ENCODE results near the gene BMPR1B. TPM values are rescaled to one million over a fixed set of nuclear protein-coding genes. Genes with fewer than 3 reads are reported as not detected.

BMPR1B gene
- total RNA-seq (1.7 TPM), polyA plus RNA-seq (0.13 TPM)

- no peak within 1 kb of the TSS for H3K27ac ChIP-seq (ENCODE audit: low read depth)
- DNase-seq (ENCODE audit: extremely low spot score) = peak; percentile 13
- 3% methylated on average over 76 of the region's 77 CpGs for WGBS
These were observed at the start of gene BMPR1B for GRCh38 chr4:94757192-94758140. BMPR1B (plus strand) TSS chr4:94757955; CDS start chr4:95104425, 346,470 bp downstream.

GRCh38 chr4:94711635-94712034 lies 46.1 kb upstream of the BMPR1B start:
- WGBS = 86% methylated on average over 5 of the region's 5 CpGs
- H3K27ac ChIP-seq (ENCODE audit: low read depth) = no peak overlapping the region
- no peak for DNase-seq (ENCODE audit: extremely low spot score)

More at GRCh38 chr4:94757192-94758140, at the start of gene BMPR1B:
- Histone ChIP-seq H3K4me3 (ENCODE audit: low read depth, low read length) (peak within 1 kb of the TSS; percentile 56), H3K4me1 (ENCODE audit: insufficient read depth) (peaks cover 2% of the 10 kb centered on the region), H3K36me3 (ENCODE audit: insufficient read depth) (no peaks in the 10 kb centered on the region)

GRCh38 chr4:94714365-94715160 lies 43.2 kb upstream of the BMPR1B start:
- H3K36me3 ChIP-seq (ENCODE audit: insufficient read depth) = no peaks in the 10 kb centered on the region
- WGBS = 74% methylated on average over 5 of the region's 5 CpGs
- no peak overlapping the region for H3K27ac ChIP-seq (ENCODE audit: low read depth)
- H3K4me3 ChIP-seq (ENCODE audit: low read depth, low read length) = no peak overlapping the region
- no peaks in the 10 kb centered on the region for H3K4me1 ChIP-seq (ENCODE audit: insufficient read depth)
- DNase-seq (ENCODE audit: extremely low spot score) = no peak

More at GRCh38 chr4:94711635-94712034, 46.1 kb upstream of the BMPR1B start:
- Histone ChIP-seq H3K4me3 (ENCODE audit: low read depth, low read length) (no peak overlapping the region), H3K4me1 (ENCODE audit: insufficient read depth) (no peaks in the 10 kb centered on the region), H3K36me3 (ENCODE audit: insufficient read depth) (no peaks in the 10 kb centered on the region)

- 71% methylated on average over 6 of the region's 6 CpGs for WGBS
- Histone ChIP-seq H3K36me3 (ENCODE audit: insufficient read depth) (no peaks in the 10 kb centered on the region), H3K27ac (ENCODE audit: low read depth) (no peak overlapping the region), H3K4me1 (ENCODE audit: insufficient read depth) (no peaks in the 10 kb centered on the region), H3K4me3 (ENCODE audit: low read depth, low read length) (no peak overlapping the region)
- no peak for DNase-seq (ENCODE audit: extremely low spot score)
These were observed 42.0 kb upstream of the BMPR1B start for GRCh38 chr4:94715726-94716125.

- H3K36me3 ChIP-seq (ENCODE audit: insufficient read depth) = no peaks in the 10 kb centered on the region
- no peaks in the 10 kb centered on the region for H3K4me1 ChIP-seq (ENCODE audit: insufficient read depth)
- no peak overlapping the region for H3K4me3 ChIP-seq (ENCODE audit: low read depth, low read length)
- no peak overlapping the region for H3K27ac ChIP-seq (ENCODE audit: low read depth)
- no peak for DNase-seq (ENCODE audit: extremely low spot score)
- 84% methylated on average over 2 of the region's 2 CpGs for WGBS
These were observed 36.4 kb upstream of the BMPR1B start for GRCh38 chr4:94721310-94721709.

- 83% methylated on average over 2 of the region's 2 CpGs for WGBS
- H3K27ac ChIP-seq (ENCODE audit: low read depth) = no peak overlapping the region
- no peaks in the 10 kb centered on the region for H3K36me3 ChIP-seq (ENCODE audit: insufficient read depth)
- no peaks in the 10 kb centered on the region for H3K4me1 ChIP-seq (ENCODE audit: insufficient read depth)
- no peak for DNase-seq (ENCODE audit: extremely low spot score)
- no peak overlapping the region for H3K4me3 ChIP-seq (ENCODE audit: low read depth, low read length)
These were observed 35.5 kb upstream of the BMPR1B start for GRCh38 chr4:94722270-94722669.

- no peak overlapping the region for H3K27ac ChIP-seq (ENCODE audit: low read depth)
- no peak for DNase-seq (ENCODE audit: extremely low spot score)
- H3K4me1 ChIP-seq (ENCODE audit: insufficient read depth) = no peaks in the 10 kb centered on the region
- no peaks in the 10 kb centered on the region for H3K36me3 ChIP-seq (ENCODE audit: insufficient read depth)
- 52% methylated on average over 2 of the region's 2 CpGs for WGBS
- H3K4me3 ChIP-seq (ENCODE audit: low read depth, low read length) = no peak overlapping the region
These were observed 35.0 kb upstream of the BMPR1B start for GRCh38 chr4:94722748-94723147.

GRCh38 chr4:94724016-94724790 lies 33.6 kb upstream of the BMPR1B start:
- WGBS = 81% methylated on average over 3 of the region's 3 CpGs
- Histone ChIP-seq H3K36me3 (ENCODE audit: insufficient read depth) (no peaks in the 10 kb centered on the region), H3K27ac (ENCODE audit: low read depth) (no peak overlapping the region), H3K4me3 (ENCODE audit: low read depth, low read length) (no peak overlapping the region), H3K4me1 (ENCODE audit: insufficient read depth) (no peaks in the 10 kb centered on the region)
- DNase-seq (ENCODE audit: extremely low spot score) = no peak

GRCh38 chr4:94726524-94727123 lies 31.1 kb upstream of the BMPR1B start:
- no peak for DNase-seq (ENCODE audit: extremely low spot score)
- WGBS = 69% methylated on average over 1 of the region's 1 CpG

GRCh38 chr4:94728056-94728766 lies 29.5 kb upstream of the BMPR1B start:
- H3K27ac ChIP-seq (ENCODE audit: low read depth) = no peak overlapping the region

More at GRCh38 chr4:94726524-94727123, 31.1 kb upstream of the BMPR1B start:
- no peak overlapping the region for H3K27ac ChIP-seq (ENCODE audit: low read depth)
- no peak overlapping the region for H3K4me3 ChIP-seq (ENCODE audit: low read depth, low read length)
- H3K4me1 ChIP-seq (ENCODE audit: insufficient read depth) = no peaks in the 10 kb centered on the region
- no peaks in the 10 kb centered on the region for H3K36me3 ChIP-seq (ENCODE audit: insufficient read depth)

GRCh38 chr4:94732358-94732698 lies 25.4 kb upstream of the BMPR1B start:
- Histone ChIP-seq H3K4me1 (ENCODE audit: insufficient read depth) (no peaks in the 10 kb centered on the region), H3K27ac (ENCODE audit: low read depth) (no peak overlapping the region), H3K4me3 (ENCODE audit: low read depth, low read length) (no peak overlapping the region), H3K36me3 (ENCODE audit: insufficient read depth) (no peaks in the 10 kb centered on the region)
- no peak for DNase-seq (ENCODE audit: extremely low spot score)

More at GRCh38 chr4:94728056-94728766, 29.5 kb upstream of the BMPR1B start:
- 90% methylated on average over 7 of the region's 7 CpGs for WGBS
- Histone ChIP-seq H3K4me3 (ENCODE audit: low read depth, low read length) (no peak overlapping the region), H3K4me1 (ENCODE audit: insufficient read depth) (no peaks in the 10 kb centered on the region), H3K36me3 (ENCODE audit: insufficient read depth) (no peaks in the 10 kb centered on the region)
- DNase-seq (ENCODE audit: extremely low spot score) = no peak

GRCh38 chr4:94739741-94740140 lies 18.0 kb upstream of the BMPR1B start:
- DNase-seq (ENCODE audit: extremely low spot score) = no peak
- Histone ChIP-seq H3K4me3 (ENCODE audit: low read depth, low read length) (no peak overlapping the region), H3K27ac (ENCODE audit: low read depth) (no peak overlapping the region), H3K36me3 (ENCODE audit: insufficient read depth) (no peaks in the 10 kb centered on the region), H3K4me1 (ENCODE audit: insufficient read depth) (no peaks in the 10 kb centered on the region)
- 92% methylated on average over 6 of the region's 6 CpGs for WGBS
